Activated CD8-positive, alpha-beta memory T cell treated with anti-CD3 and anti-CD28 coated beads for 36 hours (primary cell): Measurements from ENCODE around the gene MADCAM1. TPM values are rescaled to one million over a fixed set of nuclear protein-coding genes. Genes with fewer than 3 reads are reported as not detected.

Experiments used
- CTCF ChIA-PET: fragments of 350-600 bp; sonication (Branson Sonifier 250); formaldehyde crosslinking; loops from one replicate; lab custom pipeline; 2021; ENCODE audit warnings: antibody characterized with exemption; lab: Charles Lee
- POLR2A ChIA-PET: fragments of 350-600 bp; sonication (Branson Sonifier 250); formaldehyde crosslinking; loops from one replicate; lab custom pipeline; 2021; ENCODE audit warnings: antibody characterized with exemption; lab: Charles Lee
- total RNA-seq, 2 experiments: library from RNA; stranded (reverse); gene quantifications; one replicate each; pipeline ENCODE4 v1.2.3, GENCODE V29; 2021

The MADCAM1 gene
- total RNA-seq, 2 experiments from 2014 or later = 0.17 to 0.23 TPM

DNA sequence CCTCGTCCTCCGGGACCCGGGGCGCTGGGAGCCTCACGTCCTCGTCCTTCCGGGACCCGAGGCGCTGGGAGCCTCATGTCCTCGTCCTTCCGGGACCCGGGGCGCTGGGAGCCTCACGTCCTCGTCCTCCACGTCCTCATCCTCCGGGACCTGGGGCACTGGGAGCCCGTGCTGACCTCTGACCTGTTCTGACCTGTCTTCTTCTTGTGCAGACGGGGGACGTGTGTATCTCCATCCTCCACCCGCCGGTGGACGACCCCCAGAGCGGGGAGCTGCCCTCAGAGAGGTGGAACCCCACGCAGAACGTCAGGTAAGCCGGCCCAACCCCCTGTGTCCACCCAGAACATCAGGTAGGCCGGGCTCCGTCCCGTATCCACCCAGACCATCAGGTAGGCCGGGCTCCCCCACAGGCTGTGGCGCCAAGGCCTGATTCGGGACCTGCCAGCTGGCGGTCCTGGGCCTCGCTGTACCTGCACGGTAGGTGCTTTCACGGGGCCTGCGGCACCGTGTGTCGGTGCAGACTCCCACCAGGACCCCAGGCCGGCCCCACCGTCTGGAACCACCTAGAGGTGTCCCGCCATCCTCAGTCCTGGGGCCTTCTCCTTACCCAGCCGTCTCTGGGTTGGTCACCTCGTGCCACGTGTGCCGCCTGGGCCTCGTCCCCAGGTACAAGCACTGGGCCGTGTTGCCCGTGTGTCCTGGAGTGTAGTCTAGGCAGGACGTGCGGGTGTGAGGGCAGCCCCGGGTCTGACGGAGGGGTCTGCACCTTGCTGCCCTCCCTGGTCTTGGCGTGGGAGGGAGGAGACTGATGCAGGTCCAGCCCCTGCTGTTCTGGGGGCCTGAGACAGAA is 40.0 kb downstream of the MADCAM1 start:
- CTCF ChIA-PET = interaction anchor here (0.6 kb wide), 1 partner anchor 70 kb away, joined by 3 read pairs; no protein-coding TSS in a partner anchor
- POLR2A ChIA-PET = no interaction called here

DNA sequence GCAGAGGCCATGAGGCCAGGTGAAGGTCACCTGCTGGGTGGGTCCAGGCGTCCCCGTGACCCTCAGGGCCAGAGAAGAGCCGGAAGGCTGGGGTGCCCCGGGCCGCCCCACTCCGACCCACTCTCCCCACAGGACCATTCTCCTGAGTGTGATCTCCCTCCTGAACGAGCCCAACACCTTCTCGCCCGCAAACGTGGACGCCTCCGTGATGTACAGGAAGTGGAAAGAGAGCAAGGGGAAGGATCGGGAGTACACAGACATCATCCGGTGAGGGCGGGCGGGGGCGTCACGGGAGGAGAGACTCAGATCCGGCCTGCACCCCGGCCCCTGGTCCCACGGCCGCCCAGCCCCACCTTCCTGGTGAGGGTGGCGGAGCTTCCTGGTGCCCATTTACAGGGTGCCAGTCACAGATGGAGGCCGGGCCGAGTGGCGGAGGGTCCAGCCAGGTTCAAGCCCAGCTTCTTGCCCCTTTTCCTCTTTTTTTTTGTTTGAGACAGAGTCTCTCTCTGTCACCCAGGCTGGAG is 40.7 kb downstream of the MADCAM1 start:
- CTCF ChIA-PET = interaction anchor here (0.6 kb wide), 1 partner anchor 69 kb away, joined by 3 read pairs; no protein-coding TSS in a partner anchor
- POLR2A ChIA-PET = no interaction called here

DNA sequence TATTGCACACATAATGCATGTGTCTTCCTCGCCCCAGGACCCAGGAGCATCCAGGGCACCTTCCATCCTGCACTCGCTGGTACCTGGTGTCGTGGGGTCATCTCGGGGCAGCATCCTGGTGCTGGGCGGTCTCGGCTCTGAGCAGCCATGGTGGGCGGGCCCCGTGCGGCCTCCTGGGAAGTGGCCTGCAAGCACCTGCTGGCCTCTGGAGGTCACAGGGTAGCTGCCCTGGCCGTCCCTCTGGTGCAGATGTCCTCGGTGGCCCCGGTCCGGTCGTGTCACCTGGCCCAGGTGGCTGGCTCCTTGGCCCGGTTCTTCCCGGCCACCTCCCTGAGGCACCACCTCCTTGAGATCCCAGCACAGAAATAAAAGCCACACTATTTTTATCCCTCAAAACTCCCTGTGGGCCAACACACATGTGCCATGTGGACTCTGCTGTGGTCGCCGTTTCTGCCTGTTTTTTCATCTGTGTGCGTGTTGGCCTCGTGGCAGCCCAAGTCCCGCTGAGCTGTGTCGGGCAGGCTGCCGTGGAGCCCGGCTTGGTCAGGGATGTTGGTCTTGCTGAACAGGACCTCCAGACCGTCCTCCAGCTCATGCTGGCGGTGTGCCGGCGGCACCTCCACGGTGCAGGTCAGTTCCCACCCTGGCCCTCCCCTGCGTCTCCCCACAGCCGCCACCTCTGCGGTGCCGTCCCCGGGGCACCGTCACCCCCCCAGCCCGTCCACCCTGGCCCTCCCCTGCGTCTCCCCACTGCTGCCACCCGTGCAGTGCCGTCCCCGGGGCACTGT is 42.5 kb downstream of the MADCAM1 start:
- ChIA-PET POLR2A (no interaction called here), CTCF (no interaction called here)

DNA sequence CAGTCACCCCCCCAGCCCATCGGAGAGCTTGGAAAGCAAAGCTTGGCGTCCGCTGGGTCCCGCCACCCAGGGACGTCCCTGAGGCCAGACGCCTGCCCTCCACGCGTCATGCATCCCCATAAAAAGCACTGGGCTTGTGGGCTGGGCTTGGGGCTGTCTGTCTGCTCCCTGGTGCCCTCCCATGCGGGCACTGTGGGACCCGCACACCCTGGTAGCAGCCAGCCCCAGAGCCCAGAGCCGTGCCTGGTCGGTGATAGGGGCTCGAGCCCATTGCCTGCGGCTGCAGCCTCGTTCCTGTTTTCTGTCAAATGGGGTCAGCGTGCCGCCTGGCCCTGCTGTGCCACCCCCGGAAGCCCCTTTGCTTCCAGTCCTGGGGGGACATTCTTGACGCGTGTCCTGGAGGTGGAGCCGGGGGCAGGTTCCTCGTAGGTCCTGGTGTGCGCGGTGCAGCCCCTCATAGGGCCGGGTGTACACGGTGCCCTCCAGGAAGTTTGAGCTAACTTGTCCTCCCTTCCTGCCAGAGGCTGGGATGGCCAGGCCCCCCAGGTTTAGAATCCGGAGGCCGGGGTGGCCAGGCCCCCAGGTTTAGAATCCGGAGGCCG is 43.2 kb downstream of the MADCAM1 start:
- ChIA-PET POLR2A (no interaction called here), CTCF (no interaction called here)

DNA sequence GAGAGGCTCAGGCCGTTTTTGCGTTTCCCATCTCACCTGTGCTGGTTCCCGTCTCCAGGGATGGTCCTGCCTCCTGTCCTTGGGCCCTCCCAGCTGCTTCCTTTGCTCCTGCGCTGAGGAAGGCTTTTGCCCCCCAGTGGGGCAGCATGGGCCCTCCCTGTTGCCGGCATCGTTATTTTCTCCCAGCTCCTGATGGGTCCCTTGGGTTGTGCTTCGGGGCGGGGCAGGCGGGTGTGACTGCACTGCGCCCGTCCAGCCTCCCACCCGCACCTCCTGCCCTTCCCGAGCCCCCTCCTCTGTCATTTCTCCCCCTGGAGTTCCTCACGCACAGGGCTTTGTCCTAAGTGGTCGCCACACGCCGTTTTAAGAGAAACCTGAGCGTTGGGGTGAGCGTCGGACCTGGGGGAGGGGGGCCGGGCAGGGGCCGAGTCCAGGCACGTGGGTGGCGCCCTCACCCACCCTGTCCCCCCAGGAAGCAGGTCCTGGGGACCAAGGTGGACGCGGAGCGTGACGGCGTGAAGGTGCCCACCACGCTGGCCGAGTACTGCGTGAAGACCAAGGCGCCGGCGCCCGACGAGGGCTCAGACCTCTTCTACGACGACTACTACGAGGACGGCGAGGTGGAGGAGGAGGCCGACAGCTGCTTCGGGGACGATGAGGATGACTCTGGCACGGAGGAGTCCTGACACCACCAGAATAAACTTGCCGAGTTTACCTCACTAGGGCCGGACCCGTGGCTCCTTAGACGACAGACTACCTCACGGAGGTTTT is 44.8 kb downstream of the MADCAM1 start:
- POLR2A ChIA-PET = no interaction called here

DNA sequence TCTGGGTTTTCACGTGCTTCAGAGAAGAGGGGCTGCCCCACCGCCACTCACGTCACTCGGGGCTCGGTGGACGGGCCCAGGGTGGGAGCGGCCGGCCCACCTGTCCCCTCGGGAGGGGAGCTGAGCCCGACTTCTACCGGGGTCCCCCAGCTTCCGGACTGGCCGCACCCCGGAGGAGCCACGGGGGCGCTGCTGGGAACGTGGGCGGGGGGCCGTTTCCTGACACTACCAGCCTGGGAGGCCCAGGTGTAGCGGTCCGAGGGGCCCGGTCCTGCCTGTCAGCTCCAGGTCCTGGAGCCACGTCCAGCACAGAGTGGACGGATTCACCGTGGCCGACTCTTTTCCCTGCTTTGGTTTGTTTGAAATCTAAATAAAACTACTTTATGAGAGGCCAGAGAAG is 45.4 kb downstream of the MADCAM1 start:
- POLR2A ChIA-PET = interaction anchor here (0.6 kb wide), 1 partner anchor 108 kb away, joined by 14 read pairs; no protein-coding TSS in a partner anchor
- CTCF ChIA-PET = interaction anchor here (1.6 to 1.8 kb wide), 2 partner anchors 8 to 10 kb away, joined by 4 to 9 read pairs; partner anchors contain the start of gene CDC34

More for the DNA sequence above, 44.8 kb downstream of the MADCAM1 start:
- CTCF ChIA-PET = interaction anchor here (1.6 to 1.8 kb wide), 2 partner anchors 8 to 9 kb away, joined by 4 to 9 read pairs; partner anchors contain the start of gene CDC34

DNA sequence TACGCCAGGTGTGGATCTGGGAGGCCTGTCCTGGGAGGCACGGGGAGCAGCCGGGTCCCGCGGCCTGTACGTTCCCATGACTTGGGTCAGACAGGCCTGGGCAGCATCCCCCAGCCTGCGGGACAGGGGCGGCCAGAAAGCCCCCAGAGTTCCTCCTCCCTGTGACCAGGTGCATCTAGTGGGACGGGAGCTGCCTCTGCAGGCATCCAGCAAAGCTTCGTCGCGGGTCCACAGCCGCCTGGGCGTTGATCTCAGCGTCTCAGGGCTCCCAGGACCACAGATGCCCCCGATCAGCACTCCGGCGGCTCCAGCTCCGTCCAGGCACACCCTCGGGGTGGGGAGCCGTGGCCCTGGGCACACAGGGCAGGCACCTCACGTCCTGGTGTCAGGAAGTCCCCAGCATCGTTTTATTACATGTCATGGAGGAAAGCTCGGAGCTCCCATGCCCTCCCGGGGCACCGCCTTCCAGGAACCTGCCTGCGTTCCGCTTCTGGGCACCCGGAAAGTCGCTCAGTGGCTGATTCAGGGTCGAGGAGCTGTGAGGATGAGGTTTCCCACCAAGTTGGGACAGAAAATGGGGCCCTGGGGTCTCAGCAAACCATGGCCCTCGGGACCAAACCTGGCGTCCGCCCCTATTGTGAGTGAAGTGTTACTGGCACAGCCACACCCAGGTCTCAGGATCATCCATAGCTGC is 46.0 kb downstream of the MADCAM1 start:
- POLR2A ChIA-PET = interaction anchor here (0.6 to 0.8 kb wide), 3 partner anchors 10 to 108 kb away, joined by 3 to 14 read pairs (median 4); partner anchors contain the start of gene CDC34

DNA sequence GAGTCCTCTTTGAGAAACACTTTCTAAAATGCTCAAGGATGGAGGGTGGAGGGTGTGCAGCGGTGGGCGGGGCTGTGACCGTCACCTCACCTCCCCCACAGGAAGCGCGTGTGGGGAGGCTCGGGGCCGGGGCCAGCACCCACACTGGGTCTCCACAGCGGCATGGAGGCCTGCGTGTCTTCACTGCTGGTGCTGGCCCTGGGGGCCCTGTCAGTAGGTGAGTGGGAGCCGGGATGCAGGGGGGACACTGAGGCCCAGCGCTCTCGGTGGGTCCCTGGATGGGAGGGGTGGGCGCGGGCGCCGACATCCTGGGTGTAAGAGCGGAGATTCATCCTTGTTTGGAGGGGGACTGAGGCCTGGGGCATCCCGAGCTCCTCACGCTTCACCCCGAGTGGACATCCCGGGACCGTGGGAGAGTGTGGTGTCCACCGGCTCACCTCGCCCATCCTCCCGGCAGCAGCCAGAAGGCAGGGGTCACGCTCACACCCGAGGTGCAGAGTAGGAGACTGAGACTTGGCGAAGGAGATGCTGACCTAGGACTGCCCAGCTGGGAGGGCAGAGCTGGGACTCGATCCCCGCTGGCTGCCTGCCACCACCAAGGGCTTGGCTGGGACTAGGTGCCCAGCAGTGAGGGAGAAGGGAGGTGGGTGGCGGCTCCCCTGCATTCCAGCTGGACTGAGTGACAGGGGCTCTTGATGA is 47.8 kb downstream of the MADCAM1 start, which contains the start of gene GZMM:
Gene GZMM, plus strand, starts transcription at position 144 of the 699 bp plus-strand sequence. Its CDS starts 19 bp downstream, at position 163.
- POLR2A ChIA-PET = interaction anchor here (0.7 to 1.1 kb wide), 6 partner anchors 11 to 28 kb away, joined by 3 to 17 read pairs (median 3); partner anchors contain the start of gene CDC34

More for the DNA sequence above, 46.0 kb downstream of the MADCAM1 start:
- CTCF ChIA-PET = interaction anchor here (0.9 to 1.8 kb wide), 3 partner anchors 9 to 32 kb away, joined by 4 to 9 read pairs (median 6); partner anchors contain the start of gene CDC34

DNA sequence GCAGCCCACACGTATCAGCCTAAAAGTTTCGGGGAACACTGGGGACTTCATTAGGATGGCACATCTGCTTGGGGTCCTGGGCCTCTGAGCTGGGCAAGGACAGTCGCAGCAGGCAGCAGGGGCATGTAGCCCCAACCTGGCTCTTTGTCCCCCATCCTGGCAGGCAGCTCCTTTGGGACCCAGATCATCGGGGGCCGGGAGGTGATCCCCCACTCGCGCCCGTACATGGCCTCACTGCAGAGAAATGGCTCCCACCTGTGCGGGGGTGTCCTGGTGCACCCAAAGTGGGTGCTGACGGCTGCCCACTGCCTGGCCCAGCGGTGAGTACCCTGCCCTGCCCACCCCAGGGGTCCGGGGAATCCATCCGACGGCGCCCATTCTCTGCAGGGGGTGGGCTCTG is 50.8 kb downstream of the MADCAM1 start:
- ChIA-PET CTCF (no interaction called here), POLR2A (no interaction called here)

More for the DNA sequence above, 47.8 kb downstream of the MADCAM1 start, which contains the start of gene GZMM:
- CTCF ChIA-PET = interaction anchor here (0.7 to 1.4 kb wide), 3 partner anchors 15 to 40 kb away, joined by 3 to 4 read pairs (median 3); no protein-coding TSS in a partner anchor

DNA sequence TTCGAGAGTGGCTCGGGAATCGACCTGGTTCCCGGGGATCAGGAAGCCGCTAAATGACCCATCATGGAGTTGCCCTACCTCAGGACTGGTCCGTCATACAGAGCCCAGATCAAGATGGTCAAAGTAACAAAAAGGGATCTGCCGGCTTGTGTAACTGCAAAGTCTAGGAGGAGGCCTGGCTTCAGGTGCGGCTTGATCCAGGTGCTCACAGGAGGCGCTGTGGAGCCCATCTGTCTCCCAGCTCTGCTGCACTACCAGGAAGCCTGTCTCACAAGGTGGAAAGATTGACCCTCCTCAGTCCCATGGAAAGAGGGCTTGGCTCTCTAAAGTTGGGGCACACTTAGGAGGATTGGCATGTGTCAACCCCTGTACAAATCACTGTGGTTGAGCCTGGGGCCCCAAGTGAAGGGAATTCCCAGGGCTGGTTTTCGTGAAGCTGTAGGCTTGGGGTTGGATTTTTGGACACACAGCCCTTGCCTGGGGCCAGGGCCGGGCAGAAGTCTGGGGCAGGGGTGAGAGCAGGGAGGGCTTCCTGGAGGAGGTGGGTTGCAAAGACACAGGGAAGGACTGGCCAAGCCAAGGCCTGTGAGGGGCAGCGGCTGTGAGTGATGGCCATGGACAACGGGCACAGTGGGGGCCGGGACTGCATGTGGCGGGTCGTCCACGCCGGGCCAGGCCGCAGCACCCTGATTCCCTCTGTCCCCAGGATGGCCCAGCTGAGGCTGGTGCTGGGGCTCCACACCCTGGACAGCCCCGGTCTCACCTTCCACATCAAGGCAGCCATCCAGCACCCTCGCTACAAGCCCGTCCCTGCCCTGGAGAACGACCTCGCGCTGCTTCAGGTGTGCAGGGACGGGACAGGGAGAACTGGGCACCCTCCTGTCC is 51.8 kb downstream of the MADCAM1 start:
- CTCF ChIA-PET = no interaction called here

DNA sequence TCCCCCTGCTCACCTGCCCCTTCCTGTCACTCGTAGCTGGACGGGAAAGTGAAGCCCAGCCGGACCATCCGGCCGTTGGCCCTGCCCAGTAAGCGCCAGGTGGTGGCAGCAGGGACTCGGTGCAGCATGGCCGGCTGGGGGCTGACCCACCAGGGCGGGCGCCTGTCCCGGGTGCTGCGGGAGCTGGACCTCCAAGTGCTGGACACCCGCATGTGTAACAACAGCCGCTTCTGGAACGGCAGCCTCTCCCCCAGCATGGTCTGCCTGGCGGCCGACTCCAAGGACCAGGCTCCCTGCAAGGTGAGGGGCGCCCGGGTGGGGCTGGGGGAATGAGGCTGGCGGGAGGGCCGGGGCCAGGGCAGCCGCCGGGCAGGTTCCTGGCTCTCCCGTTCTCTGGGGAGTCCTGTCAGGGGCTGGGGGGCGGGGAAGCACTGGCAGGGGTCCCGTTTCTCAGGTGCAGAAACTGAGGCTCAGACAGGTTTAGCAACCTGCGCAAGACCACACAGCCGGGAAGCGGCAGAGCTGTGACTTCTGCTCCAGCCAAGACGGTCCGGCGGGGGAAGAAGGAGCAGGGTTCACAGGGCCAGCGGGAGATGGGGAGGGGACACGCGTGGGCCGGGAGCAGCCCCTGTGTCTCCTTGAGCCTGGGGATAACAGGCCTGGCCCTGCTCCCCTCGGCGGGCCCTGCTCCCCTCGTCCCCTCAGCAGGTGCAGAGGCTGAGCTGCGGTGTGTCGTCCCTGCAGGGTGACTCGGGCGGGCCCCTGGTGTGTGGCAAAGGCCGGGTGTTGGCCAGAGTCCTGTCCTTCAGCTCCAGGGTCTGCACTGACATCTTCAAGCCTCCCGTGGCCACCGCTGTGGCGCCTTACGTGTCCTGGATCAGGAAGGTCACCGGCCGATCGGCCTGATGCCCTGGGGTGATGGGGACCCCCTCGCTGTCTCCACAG is 52.9 kb downstream of the MADCAM1 start:
- POLR2A ChIA-PET = no interaction called here
- CTCF ChIA-PET = no interaction called here

More for the DNA sequence above, 51.8 kb downstream of the MADCAM1 start:
- POLR2A ChIA-PET = no interaction called here

DNA sequence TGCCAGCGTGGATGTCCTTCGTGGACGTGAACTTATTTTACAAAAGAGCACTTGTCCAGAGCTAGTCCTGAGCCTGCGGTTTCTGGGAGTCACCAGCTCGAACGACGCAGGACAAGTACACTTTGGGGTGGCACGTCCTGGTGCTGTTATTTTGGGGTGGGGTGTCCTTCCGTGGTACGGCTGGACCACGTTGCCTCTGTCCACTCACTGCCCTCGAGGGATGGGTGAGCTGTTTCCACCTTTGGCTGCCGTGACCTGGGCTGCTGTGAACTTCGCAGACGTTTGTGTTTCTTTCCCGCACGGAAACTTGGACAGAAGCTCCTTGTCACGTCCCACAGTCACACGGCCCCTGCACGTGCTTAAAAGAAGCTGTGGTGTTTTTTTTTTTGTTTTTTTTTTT is 58.5 kb downstream of the MADCAM1 start:
- ChIA-PET POLR2A (interaction anchor here (0.6 kb wide), 1 partner anchor 66 kb away, joined by 3 read pairs; no protein-coding TSS in a partner anchor), CTCF (interaction anchor here (1.8 kb wide), 1 partner anchor 29 kb away, joined by 6 read pairs; no protein-coding TSS in a partner anchor)
